Frontal cortex (tissue), 4 donors: ENCODE results near the gene PTPRN2. TPM values are rescaled to one million over a fixed set of nuclear protein-coding genes. Genes with fewer than 3 reads are reported as not detected.

Source experiments
- DNase-seq, 2 donors: peaks; one replicate each; pipeline ENCODE4 v3.0.0; 2012; ENCODE audit warnings: low spot score in 2 of 2
- FAIRE-seq: peaks from 2 replicates; lab custom pipeline; 2012; peaks lifted over from hg19 to GRCh38; lab: Jason Lieb, UNC
- total RNA-seq: library from RNA; depleted of rRNA; stranded (reverse); fragments of >200 nt; gene quantifications from one replicate; pipeline ENCODE4 v1.2.3, GENCODE V29; 2014
- donor health status: control.
- donor health status: control.
- donor health status: control.

PTPRN2 gene
- total RNA-seq, 1 donor from 2014 or later, result 52.2 TPM

DNA sequence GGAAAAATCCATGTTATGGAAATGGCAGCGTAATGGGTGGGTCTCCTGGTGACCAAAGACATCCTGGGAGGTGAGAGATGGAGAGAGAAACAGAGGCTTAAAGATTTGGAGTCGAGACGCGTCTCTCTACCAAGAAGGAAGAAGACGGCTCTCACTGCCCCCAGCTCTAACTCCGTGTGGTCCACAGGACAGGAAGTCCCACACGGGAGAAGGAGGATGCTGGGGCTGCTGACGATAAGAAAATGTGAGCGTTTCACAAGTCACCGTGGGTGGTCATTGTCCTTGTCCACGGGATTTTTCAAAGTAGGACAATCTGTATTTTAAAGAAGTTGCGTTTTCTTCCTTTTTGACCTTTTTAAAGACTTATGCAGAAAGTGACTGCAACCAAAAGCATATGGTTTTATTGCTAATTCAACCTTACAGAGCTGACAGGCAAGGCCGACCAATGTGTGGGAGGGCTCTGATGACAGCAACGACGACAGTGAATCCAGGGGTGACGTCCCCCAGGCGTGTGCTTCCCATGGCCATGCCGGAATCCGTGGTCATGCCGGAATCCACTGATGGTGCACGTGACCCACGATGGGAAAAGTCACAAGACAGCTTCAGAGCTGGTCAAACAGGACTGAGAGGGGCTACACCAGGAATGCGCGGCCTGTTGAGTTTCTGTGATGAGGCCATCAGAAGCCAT, 341.2 kb downstream of the PTPRN2 start:
- DNase-seq (no peak), FAIRE-seq (no peak)

DNA sequence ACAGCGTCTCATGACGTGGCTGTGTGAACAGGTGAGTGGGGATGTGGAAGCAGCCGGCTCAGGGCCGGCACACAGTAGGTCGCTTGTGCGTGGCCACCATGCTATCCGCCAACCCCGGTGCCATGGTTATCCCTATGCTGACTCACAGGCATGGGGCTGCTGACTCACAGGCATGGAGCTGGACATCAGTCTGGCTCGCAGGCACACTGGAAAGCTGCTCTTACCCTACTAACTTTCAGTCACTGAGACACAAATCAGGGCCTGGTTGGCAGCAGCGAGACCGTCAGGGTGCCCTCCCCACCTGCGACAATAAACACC, 341.9 kb downstream of the PTPRN2 start:
- peak; percentile 2 to 8 for DNase-seq
- no peak for FAIRE-seq

DNA sequence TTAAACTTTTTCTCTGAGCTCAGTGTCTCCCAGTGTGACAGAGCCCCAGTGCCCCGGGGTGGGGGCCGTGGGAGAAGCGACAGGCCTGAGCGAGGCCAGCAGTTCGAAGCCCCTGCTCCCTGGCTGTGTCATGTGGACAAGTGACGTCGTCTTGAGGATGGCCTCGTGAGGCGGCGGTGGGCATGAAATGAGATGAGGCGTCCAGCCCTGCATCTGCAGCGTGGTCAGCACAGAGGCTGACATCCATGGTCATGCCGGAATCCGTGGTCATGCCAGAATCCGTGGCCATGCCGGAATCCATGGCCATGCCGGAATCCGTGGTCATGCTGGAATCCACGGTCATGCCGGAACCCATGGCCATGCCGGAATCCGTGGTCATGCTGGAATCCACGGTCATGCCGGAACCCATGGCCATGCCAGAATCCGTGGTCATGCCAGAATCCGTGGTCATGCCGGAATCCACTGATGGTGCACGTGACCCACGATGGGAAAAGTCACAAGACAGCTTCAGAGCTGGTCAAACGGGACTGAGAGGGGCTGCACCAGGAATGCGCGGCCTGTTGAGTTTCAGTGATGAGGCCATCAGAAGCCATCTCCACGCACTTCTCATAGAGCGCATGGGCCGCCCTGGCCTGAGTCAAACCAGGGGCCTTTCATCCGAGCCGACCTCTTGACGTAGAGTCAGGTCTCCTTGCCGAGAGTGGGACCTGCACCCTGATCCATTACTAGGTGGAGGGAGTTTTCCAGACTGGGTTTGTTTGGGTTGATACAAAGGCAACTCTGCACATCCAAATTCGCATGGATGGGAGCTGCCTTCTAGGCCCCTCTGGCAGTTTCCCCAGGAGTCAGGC, 342.5 kb downstream of the PTPRN2 start:
- no peak for FAIRE-seq
- no peak for DNase-seq

DNA sequence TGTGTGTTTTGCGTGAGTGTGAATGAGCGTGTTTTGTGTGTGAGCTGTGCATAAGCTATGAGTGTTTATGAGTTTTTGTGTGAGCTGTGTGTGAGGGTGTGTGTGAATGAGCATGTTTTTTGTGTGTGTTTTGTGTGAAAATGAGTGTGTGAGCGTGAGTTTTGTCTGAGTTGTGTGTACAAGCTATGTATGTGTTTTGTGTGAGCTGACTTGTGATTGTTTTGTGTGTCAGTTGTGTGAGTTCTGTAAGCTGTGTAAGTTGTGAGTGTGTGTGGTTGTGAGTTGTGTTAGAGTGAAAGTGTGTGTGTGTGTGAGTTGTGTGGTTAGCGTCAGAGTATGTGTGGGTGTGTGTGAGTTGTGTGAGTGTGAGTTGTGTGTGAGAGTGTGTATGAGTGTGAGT, 343.2 kb downstream of the PTPRN2 start:
- no peak for FAIRE-seq

DNA sequence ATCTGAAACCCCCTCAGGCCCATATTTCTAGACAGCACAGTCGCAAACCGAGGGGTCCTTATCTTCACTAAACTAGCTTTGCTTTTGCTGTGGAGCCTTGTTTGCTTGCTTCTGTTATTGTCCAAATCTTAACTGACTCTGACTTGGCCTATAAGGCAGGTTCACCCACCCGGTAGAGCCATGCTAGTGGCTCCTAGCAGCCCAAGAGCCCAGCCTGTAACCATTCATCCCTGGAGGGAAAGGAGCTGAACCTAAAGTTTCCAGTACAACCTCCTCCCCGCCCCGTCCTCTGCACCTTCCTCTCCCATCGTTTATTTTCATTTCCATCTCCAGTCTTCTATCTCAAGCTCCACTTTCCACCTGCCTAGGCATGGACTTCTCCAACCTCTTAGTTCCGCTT, 345.7 kb downstream of the PTPRN2 start:
- DNase-seq, result no peak
- no peak for FAIRE-seq

More for the DNA sequence above, 343.2 kb downstream of the PTPRN2 start:
- DNase-seq, result no peak

DNA sequence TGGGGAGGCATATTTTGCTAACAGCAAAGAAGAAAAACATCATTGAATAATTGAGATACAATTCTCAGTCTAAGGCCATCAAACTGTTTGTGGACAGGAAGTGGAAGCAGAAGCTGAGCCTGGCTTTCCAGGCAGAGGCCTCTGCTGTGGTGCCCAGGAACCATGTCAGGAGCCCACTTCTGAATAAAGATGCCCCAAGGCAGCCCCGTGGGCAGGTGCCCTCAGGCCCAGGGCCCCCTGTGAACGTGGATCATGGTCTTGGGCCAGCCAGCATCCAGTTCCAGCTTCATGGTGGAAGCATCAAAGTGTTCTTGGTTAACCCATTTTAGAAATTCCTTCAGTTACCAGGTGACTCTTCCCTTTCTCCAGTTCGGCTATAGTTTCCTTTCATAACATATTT, 346.8 kb downstream of the PTPRN2 start:
- FAIRE-seq, result no peak
- DNase-seq, result no peak

DNA sequence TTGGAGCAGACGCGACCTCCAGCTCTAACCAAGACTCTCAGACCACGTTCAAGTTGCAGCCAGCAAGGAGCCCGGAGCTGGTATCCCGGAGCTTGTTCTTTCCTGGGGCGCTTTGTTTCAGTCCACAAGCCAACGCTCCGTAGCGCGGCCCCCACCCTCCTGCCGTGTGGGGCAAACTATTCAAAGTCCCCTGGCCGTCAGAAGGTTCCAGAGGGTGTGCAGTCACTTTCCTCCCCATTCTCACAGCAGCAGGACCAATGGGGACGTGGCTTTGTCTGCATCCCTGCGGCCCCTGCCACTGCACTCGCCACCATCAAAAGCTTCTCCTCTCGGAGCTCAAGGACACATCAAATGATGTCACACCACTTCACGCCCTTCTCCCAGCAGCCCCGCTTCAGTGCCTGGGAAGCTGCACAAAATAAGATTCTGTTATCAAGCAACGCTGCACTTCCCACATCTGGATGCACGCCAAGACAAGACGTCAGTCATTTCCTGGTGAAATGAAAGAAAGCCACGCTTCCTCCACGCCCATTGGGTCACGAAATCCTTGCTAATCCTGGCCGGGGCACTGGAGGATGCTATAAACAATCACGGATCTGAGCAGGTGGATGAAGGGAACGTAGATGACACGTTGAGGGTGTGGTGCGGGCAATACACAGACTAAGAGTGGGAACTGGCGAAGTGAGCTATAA, 348.2 kb downstream of the PTPRN2 start:
- no peak for FAIRE-seq

DNA sequence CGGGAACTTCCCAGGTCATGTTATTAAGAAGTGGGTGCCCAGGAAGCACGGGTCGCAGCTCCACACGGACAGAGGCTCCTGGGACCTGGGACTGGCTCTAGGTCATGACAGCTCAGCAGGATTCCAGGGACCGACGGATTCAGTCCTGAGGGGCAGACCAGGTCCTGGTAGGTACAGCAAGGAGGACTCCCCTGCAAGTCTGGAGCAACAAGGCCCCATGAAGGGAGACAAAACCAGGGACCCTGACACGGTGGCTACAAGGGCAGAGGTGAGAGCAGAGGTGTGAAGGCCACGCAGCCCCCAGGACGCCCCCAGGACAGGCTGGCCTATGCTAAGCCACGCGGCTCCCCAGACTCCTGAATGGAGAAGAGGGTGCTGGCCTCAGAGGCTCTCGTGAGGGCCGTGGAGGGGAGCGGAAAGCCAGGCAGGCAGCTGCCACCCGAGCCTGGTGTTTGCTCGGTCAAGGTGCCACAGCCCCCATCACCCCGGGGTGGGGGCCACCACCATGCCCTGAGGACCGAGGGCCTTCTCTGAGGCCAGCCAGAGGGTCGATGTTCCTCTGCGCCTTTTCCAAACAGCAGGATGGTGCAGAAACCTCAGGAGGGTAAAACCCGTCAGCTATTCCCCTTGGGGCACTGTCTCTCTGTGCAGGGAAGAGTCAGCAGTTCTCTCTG, 348.9 kb downstream of the PTPRN2 start:
- no peak for DNase-seq
- no peak for FAIRE-seq

More for the DNA sequence above, 348.2 kb downstream of the PTPRN2 start:
- DNase-seq, result peak in 1 of 2 donors; percentile 62

DNA sequence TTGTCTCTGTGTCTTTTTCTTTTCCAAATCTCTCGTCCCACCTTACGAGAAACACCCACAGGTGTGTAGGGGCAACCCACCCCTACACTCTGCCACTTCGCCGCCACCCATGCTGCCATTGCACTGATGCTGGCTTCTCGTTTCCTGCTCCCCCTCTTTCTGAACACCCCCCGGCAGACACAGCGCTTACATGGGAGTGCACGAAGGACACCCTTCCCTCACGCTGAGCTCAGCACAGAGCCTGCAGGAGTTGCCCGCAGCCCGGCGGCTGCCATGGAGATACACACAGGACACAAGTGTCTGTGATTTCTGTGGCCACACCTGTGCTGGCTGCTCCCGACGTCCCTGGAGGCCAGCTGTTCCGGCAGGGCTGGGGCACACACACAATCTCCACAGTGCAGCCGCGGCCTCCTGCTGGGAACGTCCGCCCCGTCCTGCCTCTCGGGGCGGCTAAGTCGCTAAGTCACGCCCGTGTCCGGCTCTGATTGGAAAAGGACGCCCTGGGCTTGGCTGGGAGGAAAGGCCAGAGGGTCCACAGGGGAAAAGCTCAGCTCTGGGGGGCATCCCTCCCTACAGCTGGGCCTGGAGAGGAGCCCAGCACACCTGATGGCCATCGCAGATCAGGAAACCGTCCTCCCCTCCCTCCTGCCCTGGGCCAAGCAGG, 349.8 kb downstream of the PTPRN2 start:
- DNase-seq, result no peak
- FAIRE-seq, result no peak

DNA sequence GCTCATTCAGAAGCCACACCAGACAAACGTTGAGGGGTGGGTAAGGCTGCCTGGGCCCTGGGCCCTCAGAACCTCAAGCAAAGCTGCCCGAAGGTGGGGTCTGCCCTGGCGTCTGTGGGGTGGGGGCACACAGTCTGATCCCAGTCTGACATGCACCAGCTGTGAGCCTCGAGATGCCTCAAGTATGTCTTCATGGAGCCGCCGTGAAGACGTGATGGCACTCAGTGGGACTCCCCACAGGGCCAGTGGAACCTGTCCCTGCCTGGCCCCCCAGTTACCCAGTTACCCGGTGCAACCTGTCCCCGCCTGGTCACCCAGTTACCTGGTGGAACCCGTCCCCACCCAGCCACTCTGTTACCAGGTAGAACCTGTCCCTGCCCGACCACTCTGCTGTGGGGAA, 351.2 kb downstream of the PTPRN2 start:
- FAIRE-seq (no peak), DNase-seq (no peak)

DNA sequence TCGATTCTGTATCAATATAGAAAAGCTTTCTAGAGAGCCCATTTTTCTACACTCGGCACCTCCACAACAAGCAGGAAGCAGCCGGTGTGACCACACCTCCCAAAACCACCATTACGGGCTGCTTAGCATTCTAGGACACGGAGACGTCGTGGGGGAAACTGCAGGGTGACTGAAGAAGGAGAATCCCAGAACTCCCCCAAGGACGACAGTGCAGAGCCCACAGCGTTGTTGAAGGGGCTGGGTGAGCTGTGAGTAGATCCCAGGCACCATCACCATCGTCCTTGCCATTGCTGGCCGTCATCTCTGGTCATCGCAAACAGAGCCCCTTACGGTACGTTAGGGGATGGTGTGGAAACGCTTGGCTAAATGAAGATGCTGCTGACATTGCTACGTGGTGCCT, 351.8 kb downstream of the PTPRN2 start:
- FAIRE-seq, result no peak
- no peak for DNase-seq

DNA sequence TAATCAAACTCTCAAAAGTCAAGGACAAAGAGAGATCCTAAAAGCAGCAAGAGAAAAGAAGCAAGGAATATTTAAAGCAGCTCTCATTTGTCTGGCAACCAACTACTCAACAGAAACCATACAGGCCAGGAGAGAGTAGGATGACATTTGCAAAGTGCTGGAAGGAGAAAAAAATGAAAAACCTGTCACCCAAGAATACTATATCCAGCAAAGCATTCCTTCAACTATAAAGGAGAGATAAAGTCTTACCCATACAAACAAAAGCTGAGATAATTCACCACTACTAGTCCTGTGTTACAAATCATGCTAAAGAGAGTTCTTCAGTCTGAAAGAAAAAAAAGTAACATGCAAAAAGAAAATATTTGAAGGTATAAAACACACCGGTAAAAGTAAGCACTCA, 357.7 kb downstream of the PTPRN2 start:
- DNase-seq (no peak), FAIRE-seq (no peak)

DNA sequence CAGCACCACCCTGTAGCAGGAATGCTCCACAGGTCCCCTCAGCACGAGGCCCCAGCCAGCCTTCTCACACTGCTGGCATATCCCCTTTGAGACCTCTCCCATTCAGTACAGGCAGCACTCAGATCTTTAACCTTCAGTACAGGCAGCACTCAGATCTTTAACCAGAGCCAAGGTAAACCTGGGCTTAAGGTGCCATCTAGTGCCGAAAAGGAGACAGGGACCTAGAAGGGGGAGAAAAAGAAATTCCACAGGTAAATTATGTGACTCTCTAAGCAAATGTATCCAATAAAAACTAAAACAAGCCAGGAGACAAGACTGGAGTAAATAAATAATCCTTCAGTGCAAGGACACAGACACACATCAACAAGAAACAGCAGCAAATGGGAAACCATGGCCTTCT, 358.6 kb downstream of the PTPRN2 start:
- FAIRE-seq, result no peak
- no peak for DNase-seq

DNA sequence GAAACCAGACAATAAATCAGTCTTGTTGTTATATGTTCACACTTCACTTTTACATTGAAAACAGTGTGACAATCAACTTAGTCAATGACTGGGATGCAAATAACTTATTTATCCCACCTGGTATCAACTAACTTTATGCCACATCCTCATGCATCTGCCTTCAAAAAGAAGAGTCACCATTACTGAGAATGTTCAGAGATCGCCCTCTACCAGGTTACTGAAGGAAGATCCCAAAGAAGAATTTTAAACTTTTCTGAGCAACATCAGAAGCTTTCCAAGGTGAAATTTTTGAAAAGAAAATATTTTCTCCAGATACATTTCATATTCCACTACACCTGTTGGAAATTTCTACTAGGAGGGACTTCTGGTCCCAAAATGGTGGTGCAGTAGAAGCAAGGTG, 359.5 kb downstream of the PTPRN2 start:
- FAIRE-seq, result no peak
- DNase-seq, result no peak

DNA sequence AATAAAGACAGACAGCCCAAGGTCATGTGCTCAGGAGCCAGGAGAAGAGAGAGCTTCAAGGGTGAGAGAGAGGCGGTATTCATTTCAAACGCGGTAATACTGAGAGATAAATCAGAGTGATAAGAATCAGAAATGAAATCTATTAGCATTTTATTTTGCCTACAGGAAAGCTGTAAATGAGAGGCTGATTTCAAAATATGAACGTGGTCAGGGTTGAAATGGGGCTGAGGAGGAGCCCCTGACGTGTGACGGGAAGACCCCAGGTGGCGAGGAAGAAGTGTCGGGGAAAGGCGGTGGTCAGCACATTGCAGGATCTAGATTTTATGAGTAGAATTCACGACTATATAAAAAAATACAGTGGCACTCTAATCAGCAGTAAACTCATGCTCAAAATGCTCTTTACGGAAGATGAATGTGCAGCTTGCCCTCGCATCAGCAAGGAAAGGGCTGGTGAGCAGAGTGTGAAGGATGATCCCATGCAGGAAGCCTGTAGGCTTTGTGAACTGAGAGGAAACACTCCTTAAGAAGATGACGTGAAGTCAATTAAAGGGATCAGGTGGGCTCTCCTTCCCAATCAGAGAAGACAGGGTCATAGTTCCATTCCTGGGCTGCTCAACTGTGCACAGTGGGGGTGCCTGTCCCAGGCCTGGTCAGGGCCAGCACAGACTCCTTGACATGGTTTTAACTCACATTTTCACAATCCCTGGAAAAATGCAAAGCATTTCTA, 360.2 kb downstream of the PTPRN2 start:
- FAIRE-seq, result no peak

DNA sequence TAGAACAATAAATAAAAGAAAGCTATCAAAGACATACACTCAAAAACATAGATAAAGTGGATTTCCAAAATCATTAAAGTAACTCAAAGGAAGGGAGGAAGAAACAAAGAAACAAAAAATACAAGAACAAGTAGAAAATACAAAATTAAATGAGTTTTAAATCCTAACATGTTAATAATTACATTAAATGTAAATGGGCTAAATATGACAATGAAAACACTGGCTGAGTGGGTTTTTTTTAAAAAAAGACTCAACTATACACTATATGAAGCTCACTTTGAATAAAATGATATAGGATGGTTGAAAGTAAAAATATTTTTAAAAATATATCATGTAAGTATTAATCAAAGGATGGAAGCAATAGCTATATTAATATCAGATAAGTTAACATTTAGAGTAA, 371.4 kb downstream of the PTPRN2 start:
- FAIRE-seq, result no peak
- no peak for DNase-seq

More for the DNA sequence above, 360.2 kb downstream of the PTPRN2 start:
- no peak for DNase-seq

DNA sequence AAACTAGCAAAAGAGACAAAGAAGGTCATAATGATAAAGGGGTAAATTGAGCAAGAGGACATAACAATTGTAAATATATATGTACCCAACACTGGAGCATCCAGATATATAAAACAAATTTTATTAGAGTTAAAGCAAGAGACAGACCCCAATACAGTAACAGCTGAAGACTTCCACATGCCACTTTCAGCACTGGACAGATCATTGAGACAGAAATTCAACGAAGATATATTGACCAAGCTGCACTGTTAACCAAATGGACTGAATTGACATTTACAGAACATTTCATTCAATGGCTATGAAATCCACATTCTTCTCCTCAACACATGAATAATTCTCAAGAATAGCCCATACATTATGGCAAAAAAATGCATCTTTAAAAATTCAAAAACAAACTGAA, 378.2 kb downstream of the PTPRN2 start:
- FAIRE-seq (no peak), DNase-seq (no peak)

DNA sequence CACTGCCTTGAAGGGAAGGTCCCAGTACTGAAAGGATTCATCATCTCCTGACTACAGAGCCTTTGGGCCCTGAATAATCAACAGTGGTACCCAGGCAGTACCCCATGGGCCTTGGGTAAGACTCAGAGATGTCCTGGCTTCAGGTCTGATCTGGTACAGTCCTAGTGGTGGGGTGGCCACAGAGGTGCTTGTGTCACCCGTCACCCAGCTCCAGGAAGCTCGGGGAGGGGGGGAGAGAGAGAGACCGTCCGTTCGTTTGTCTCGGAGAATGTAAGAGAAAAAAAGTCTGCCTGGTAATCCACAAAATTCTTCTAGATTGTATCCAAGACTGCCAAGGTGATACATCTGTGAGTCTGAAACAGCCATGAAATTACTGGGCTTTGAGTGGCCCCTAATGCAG, 381.3 kb downstream of the PTPRN2 start:
- FAIRE-seq (no peak), DNase-seq (no peak)

DNA sequence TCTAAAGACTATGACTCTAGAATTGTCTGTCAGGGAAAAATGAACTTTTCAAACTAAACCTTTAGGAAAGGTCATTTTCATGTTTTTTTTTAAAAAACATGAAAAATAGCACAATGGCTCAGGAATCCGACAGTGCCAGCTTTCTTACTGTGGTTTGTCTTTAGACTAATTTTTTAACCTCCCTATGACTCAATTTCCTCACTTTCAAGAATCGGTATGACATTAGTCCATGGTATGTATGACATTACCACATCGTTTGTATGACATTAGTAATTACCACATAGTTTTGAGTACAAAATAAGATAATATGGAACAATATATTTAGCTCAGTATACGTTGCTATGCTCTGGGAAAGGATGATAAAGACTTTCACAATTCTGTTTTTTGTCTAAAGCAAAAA, 383.2 kb downstream of the PTPRN2 start:
- FAIRE-seq, result no peak

More for the DNA sequence above, 383.2 kb downstream of the PTPRN2 start:
- no peak for DNase-seq
